Brain pericyte (primary cell): Measurements from ENCODE around the gene CDCA5.

Source experiments
- DNase-seq: peaks from one replicate; pipeline ENCODE4 v3.0.0-alpha.2; 2012; ENCODE audit warnings: low read depth, low spot score

CDCA5 gene

DNA sequence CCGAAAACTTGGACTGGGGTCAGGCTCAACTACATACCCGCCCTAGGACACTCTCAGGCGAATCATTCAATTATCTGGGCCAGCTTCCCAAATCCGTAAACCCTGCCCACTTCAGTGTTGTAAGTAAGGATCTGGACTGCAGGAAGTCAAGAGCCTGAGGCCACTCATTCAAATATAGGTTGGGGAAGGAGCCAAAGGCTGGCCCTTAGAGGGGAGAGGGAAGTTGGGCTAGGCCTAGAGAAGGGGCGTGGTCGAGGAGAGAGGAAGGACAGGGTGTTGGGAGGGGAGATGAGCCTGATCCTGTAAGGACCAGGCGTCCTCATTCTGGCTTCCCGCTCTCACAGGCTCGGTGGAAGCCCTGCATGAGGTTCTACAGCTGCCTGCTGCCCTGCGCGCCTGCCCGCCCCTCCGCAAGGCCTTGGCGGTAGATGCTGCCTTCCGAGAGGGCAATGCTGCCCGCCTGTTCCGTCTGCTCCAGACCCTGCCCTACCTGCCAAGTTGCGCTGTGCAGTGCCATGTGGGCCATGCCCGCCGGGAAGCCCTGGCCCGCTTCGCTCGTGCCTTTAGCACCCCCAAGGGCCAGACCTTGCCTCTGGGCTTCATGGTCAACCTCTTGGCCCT lies 39.8 kb downstream of the CDCA5 start:
- no peak for DNase-seq

- no peak for DNase-seq
Observed at GRCh38 chr11:65042891-65043290, 40.9 kb downstream of the CDCA5 start.

DNA sequence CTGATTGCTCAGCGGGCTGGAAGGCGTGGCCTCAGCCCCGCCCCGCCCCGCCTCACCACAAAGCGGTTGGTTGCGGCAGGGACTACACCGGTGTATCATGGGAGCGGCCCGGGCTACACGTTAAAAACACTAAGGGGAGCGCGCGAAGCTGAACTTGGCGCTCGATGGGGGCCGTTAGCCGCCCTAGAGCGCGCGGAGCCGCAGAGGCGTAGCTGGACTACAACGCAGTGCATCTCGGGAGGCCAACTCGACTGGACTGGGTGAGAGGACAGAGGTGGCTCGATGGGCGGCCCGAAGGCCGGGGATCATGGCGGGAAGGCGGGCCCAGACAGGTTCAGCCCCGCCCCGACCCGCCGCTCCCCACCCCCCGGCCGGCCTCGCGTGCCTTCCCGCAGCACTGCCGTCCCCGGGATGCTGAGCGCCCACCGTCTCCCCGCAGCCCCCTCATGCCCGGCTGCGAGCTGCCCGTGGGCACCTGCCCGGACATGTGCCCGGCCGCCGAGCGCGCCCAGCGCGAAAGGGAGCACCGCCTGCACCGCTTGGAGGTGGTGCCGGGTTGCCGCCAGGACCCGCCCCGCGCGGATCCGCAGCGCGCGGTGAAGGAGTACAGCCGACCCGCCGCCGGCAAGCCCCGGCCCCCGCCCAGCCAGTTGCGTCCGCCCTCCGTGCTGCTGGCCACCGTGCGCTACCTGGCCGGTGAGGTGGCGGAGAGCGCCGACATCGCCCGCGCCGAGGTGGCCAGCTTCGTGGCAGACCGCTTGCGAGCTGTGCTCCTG lies 42.8 kb downstream of the CDCA5 start, which contains the start of gene SAC3D1:
Gene SAC3D1 (plus strand): TSS at position 364 of the 776 bp plus-strand sequence. CDS start 83 bp downstream, at position 447.
- DNase-seq, result peak; percentile 81

- DNase-seq, result no peak
Observed at GRCh38 chr11:65040520-65040846, 43.4 kb downstream of the CDCA5 start.

DNA sequence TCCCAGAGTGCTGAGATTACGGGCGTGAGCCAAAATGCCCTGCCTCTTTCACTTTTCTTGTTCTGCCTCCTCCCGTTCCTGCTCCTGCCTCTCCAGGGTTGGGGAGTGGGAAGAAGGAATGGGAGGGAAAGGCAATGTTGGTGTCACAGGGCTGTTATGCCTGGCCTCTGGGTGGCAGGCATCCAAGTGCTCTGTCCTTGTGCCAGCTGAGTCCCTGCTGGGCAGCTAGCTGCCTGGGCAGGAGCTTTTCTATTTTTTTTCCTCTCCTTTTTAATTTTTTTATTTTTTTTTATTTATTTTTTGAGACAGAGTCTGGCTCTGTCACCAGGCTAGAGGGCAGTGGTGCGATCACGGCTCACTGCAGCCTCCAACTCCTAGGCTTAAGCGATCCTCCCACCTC lies 46.9 kb downstream of the CDCA5 start:
- no peak for DNase-seq

GRCh38 chr11:65035579-65035978 lies 48.3 kb downstream of the CDCA5 start:
- DNase-seq, result no peak

DNA sequence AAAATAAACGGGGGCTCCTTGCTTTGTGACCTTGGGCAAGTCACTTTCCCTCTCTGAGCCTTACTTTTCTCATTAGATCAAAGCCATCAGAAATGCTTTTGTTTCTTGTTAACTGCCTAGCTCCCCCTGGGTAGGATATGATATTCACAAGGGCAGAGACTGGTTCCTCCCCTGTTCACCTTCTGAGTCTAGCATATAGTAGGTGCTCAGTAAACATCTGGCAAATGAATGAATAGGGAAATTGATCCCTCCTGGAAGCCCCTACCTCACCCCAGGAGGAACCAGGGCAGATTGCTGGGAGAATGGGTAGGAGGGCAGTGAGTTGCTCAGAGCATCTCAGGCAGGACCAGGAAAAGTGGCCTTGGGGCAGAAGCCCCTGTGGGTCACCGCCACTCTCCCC lies 49.4 kb downstream of the CDCA5 start:
- DNase-seq, result no peak

DNA sequence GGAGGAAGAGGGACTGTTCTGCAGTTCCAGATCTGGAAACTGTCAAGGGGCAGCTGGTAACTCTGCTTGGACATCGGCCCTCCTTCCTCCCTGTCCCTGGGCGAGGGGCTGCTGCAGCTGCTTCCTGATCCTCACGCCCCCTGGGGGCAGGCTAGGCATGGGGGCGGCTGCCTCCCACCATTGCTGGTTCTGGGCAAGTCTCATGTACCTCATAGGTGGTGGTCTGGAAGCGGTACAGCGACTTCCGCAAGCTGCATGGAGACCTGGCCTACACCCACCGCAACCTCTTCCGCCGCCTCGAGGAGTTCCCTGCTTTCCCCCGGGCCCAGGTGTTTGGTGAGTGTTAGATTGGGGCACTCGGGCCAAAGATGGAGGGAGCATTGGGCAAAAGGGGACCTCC lies 51.6 kb downstream of the CDCA5 start:
- no peak for DNase-seq
